GM23338 (cell line): ENCODE results near the gene UNC93B1.

ENCODE experiments used
- CREB1 ChIP-seq: fragments of 250-450 bp; sonication (Bioruptor Pico); IDR thresholded peaks from 2 replicates; pipeline ENCODE4 v1.5.0; 2020; ENCODE audit warnings: low read depth, mild to moderate bottlenecking, moderate library complexity
- CTCF ChIP-seq, 2 experiments: fragments of 200-600 bp in 1 of 2; sonication (generic) in 1 of 2; conservative IDR thresholded peaks; 2 replicates each; pipeline versions ENCODE4 v1.5.1 to v1.6.1; 2016 to 2017; ENCODE audit warnings: antibody characterized with exemption in 2 of 2, low read depth in 2 of 2, mild to moderate bottlenecking in 2 of 2, moderate library complexity in 1 of 2
- EZH2 ChIP-seq: fragments of 200-600 bp; sonication (generic); IDR thresholded peaks from one replicate; pipeline ENCODE4 v1.8.0; 2017; ENCODE audit warnings: antibody characterized with exemption, mild to moderate bottlenecking, low read depth; ENCODE audit not compliant: unreplicated experiment
- EZH2phosphoT487 ChIP-seq: fragments of 200-600 bp; sonication (generic); IDR thresholded peaks from one replicate; pipeline ENCODE4 v1.8.1; 2018; ENCODE audit warnings: antibody characterized with exemption; ENCODE audit not compliant: unreplicated experiment
- JUNB ChIP-seq: IDR thresholded peaks from one replicate; pipeline ENCODE4 v1.6.1; 2016; ENCODE audit warnings: antibody characterized with exemption; ENCODE audit not compliant: unreplicated experiment
- POLR2AphosphoS5 ChIP-seq: IDR thresholded peaks from 2 replicates; pipeline ENCODE4 v1.6.1; 2016; ENCODE audit warnings: antibody characterized with exemption, low read depth
- STAT1 ChIP-seq: IDR thresholded peaks from one replicate; pipeline ENCODE4 v1.6.1; 2016; ENCODE audit warnings: antibody characterized with exemption; ENCODE audit not compliant: unreplicated experiment
- ZNF114 ChIP-seq: fragments of 250-450 bp; sonication (Bioruptor Pico); IDR thresholded peaks from 2 replicates; pipeline ENCODE4 v1.5.0; 2020; ENCODE audit warnings: mild to moderate bottlenecking, moderate library complexity
- ZNF331 ChIP-seq: fragments of 250-450 bp; sonication (Bioruptor Pico); IDR thresholded peaks from 2 replicates; pipeline ENCODE4 v1.5.0; 2020; ENCODE audit warnings: low read depth, mild to moderate bottlenecking, moderate library complexity
- TF ChIP-seq, protein P1 (sequence below): IDR thresholded peaks from one replicate; pipeline ENCODE4 v1.6.1; 2018; ENCODE audit warnings: antibody characterized with exemption; ENCODE audit not compliant: unreplicated experiment

DNA sequence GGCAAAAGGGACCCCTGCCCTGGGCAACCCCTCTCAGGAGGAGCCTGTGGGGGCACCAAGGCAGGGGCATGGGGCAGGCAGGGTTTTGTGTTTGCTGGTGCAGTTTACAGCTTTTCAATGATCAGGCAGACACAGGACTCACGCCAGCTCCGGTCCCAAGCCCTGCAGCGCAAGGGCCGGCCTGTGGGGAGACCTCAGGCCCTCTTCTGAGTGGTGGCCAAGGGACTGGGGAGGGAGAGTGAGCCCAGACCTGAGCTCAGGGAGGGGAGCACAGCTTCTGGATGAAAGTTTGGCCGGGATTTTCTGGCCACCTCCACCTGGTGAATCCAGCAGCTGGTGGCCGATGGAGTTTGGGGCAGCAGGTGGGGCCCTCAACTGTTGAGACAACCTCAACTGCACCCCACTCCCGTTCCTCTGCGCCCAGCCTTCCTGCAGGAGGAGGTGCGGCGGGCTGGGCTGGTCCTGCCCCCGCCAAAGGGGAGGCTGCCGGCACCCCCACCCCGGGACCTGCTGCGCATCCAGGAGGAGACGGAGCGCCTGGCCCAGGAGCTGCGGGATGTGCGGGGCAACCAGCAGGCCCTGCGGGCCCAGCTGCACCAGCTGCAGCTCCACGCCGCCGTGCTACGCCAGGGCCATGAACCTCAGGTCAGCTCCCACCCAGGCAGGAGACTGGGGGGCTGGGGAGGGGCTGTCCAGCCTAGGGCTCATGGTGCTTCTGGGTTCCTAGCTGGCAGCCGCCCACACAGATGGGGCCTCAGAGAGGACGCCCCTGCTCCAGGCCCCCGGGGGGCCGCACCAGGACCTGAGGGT, 38.5 kb upstream of the UNC93B1 start:
- TF ChIP-seq EZH2phosphoT487 = no peak
- no peak for TF ChIP-seq CTCF (conservative IDR thresholded peaks at IDR 0.05; ENCODE audit: low read depth in 2 of 2)
- TF ChIP-seq, protein P1, sequence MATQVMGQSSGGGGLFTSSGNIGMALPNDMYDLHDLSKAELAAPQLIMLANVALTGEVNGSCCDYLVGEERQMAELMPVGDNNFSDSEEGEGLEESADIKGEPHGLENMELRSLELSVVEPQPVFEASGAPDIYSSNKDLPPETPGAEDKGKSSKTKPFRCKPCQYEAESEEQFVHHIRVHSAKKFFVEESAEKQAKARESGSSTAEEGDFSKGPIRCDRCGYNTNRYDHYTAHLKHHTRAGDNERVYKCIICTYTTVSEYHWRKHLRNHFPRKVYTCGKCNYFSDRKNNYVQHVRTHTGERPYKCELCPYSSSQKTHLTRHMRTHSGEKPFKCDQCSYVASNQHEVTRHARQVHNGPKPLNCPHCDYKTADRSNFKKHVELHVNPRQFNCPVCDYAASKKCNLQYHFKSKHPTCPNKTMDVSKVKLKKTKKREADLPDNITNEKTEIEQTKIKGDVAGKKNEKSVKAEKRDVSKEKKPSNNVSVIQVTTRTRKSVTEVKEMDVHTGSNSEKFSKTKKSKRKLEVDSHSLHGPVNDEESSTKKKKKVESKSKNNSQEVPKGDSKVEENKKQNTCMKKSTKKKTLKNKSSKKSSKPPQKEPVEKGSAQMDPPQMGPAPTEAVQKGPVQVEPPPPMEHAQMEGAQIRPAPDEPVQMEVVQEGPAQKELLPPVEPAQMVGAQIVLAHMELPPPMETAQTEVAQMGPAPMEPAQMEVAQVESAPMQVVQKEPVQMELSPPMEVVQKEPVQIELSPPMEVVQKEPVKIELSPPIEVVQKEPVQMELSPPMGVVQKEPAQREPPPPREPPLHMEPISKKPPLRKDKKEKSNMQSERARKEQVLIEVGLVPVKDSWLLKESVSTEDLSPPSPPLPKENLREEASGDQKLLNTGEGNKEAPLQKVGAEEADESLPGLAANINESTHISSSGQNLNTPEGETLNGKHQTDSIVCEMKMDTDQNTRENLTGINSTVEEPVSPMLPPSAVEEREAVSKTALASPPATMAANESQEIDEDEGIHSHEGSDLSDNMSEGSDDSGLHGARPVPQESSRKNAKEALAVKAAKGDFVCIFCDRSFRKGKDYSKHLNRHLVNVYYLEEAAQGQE = no peak
- no peak for TF ChIP-seq EZH2
- TF ChIP-seq POLR2AphosphoS5 = no peak
- no peak for TF ChIP-seq CREB1
- TF ChIP-seq JUNB = no peak
- no peak for TF ChIP-seq STAT1
- no peak for TF ChIP-seq ZNF331 (CRISPR knock-in tag)
- TF ChIP-seq ZNF114 (CRISPR knock-in tag) = no peak
